Colonic mucosa (tissue), 4 donors: ENCODE measurements around the gene COX7A1. TPM values are rescaled to one million over a fixed set of nuclear protein-coding genes. Genes with fewer than 3 reads are reported as not detected.

Source experiments
- DNase-seq: peaks from one replicate; pipeline ENCODE4 v3.0.0-alpha.2; 2020
- H3K27ac ChIP-seq: fragments of 200-600 bp; one replicate; pipeline ENCODE4 v1.8.0; 2021
- H3K27me3 ChIP-seq: fragments of 200-600 bp; one replicate; pipeline ENCODE4 v1.8.0; 2021
- H3K36me3 ChIP-seq: fragments of 200-600 bp; one replicate; pipeline ENCODE4 v1.8.0; 2021
- H3K4me1 ChIP-seq: fragments of 200-600 bp; one replicate; pipeline ENCODE4 v1.8.0; 2021; ENCODE audit warnings: mild to moderate bottlenecking
- H3K4me3 ChIP-seq: fragments of 200-600 bp; one replicate; pipeline ENCODE4 v1.8.0; 2021
- H3K9ac ChIP-seq, 2 donors: one replicate each; pipeline ENCODE4 v1.7.0; 2013; ENCODE audit warnings: control low read depth in 2 of 2, low read depth in 2 of 2, low read length in 2 of 2
- H3K9me3 ChIP-seq: fragments of 200-600 bp; one replicate; pipeline ENCODE4 v1.8.0; 2021
- CTCF ChIP-seq: fragments of 200-600 bp; IDR thresholded peaks from one replicate; pipeline ENCODE4 v1.8.0; 2022; ENCODE audit warnings: antibody characterized with exemption, mild to moderate bottlenecking
- intact Hi-C: fragments of 100-400 bp; cut with DNase I; formaldehyde crosslinking; loops from one replicate; pipeline ENCODE4 v1.14.1; 2022
- total RNA-seq, 2 donors: library from RNA; stranded (reverse); fragmentation: NEBNext Ultra II Directional in 1 of 2; extraction: Animal tissue kit (Norgen Biotek cat#: 25700) in 1 of 2; gene quantifications; one replicate each; pipeline ENCODE4 v1.2.1, GENCODE V29; 2021
- donor health status: healthy.
- donor health status: DM: no; HTN: no; CAD: no.
- donor health status: DM: no; HTN: no; CAD: no.

The COX7A1 gene
- total RNA-seq, 2 donors from 2014 or later = 8.2 to 17.1 TPM

GRCh38 chr19:36128392-36128736, 23.9 kb downstream of the COX7A1 start:
- Histone ChIP-seq H3K27me3 (no peaks in the 10 kb centered on the region), H3K9me3 (no peaks in the 10 kb centered on the region), H3K4me1 (peaks cover 15% of the 10 kb centered on the region), H3K27ac (peak overlapping the region; percentile 97), H3K4me3 (peak overlapping the region; percentile 50), H3K9ac (peak overlapping the region; percentile 72 to 82), H3K36me3 (peaks cover 7% of the 10 kb centered on the region)
- intact Hi-C loops = no loop called here
- no peak for TF ChIP-seq CTCF
- peak; percentile 71 for DNase-seq

DNA sequence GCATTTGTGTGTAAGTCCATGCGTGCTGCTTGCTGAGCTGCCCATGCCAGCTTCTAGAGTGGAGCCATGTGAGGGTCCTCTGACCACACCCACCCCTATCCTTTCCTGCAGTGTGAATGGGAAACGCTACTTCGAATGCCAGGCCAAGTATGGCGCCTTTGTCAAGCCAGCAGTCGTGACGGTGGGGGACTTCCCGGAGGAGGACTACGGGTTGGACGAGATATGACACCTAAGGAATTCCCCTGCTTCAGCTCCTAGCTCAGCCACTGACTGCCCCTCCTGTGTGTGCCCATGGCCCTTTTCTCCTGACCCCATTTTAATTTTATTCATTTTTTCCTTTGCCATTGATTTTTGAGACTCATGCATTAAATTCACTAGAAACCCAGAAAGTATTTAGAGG, 26.7 kb downstream of the COX7A1 start:
- Histone ChIP-seq H3K36me3 (peaks cover 7% of the 10 kb centered on the region), H3K4me1 (peaks cover 9% of the 10 kb centered on the region), H3K9ac (no peak overlapping the region), H3K9me3 (no peaks in the 10 kb centered on the region), H3K27ac (no peak overlapping the region), H3K27me3 (no peaks in the 10 kb centered on the region), H3K4me3 (no peak overlapping the region)
- TF ChIP-seq CTCF = no peak
- DNase-seq = no peak
- intact Hi-C loops = no loop called here

- Histone ChIP-seq H3K27me3 (no peaks in the 10 kb centered on the region), H3K9ac (no peak overlapping the region), H3K36me3 (peaks cover 7% of the 10 kb centered on the region), H3K4me3 (no peak overlapping the region), H3K9me3 (no peaks in the 10 kb centered on the region), H3K27ac (no peak overlapping the region), H3K4me1 (no peaks in the 10 kb centered on the region)
- no peak for TF ChIP-seq CTCF
- no peak for DNase-seq
- intact Hi-C loops = no loop called here
These were observed 30.6 kb downstream of the COX7A1 start for GRCh38 chr19:36121486-36122124.

GRCh38 chr19:36120984-36121358, 31.3 kb downstream of the COX7A1 start:
- Histone ChIP-seq H3K27me3 (no peaks in the 10 kb centered on the region), H3K9ac (no peak overlapping the region), H3K4me3 (no peak overlapping the region), H3K27ac (no peak overlapping the region), H3K4me1 (peaks cover 4% of the 10 kb centered on the region), H3K36me3 (peaks cover 7% of the 10 kb centered on the region), H3K9me3 (no peaks in the 10 kb centered on the region)
- TF ChIP-seq CTCF = no peak
- no peak for DNase-seq
- intact Hi-C loops = no loop called here

DNA sequence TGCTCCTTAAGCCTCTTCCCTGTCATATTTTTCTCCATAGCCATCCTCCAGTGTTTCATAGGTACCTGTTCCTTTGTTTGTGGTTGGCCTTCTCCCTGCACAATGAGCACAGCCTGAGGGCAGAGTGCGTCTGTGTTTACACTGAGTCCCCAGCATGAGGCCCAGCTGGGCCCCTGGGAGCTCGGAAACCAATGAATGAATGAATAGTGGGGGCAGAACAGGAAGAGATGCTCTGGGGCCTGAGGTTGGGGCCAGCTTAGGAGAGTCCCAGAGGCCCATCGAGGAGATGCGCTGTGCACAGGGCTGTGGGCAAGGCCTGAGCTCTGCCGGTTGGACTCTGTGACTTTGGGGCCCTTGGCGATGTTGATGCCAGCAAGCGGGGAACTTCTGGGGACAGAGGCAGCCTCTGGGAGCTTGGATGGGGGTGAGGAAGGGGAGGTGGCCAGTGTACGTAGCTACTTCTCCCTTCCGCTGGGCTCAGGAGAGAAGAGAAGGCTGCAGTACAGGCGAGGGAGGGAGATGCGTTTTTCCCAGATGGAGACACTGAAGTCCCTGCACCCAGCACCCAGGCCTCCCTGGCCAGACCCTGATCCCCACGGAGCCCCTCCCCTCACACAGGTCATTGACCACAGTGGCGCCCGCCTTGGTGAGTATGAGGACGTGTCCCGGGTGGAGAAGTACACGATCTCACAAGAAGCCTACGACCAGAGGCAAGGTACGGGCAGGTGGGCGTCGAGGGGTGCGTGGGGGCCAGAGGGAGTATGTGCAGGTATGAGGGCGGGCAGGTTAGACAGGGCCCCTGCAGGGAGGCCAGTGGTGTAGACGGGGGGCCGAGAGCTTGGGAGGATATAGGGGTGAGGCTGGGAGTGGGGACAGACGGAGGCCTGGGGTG, 31.9 kb downstream of the COX7A1 start:
- Histone ChIP-seq H3K4me3 (no peak overlapping the region), H3K27me3 (no peaks in the 10 kb centered on the region), H3K27ac (no peak overlapping the region), H3K9me3 (no peaks in the 10 kb centered on the region), H3K4me1 (peaks cover 5% of the 10 kb centered on the region), H3K9ac (peak overlapping the region in 1 of 2 donors; percentile 12), H3K36me3 (peaks cover 3% of the 10 kb centered on the region)
- intact Hi-C loops = no loop called here
- no peak for TF ChIP-seq CTCF
- DNase-seq = no peak
